HG03378 (cell line): ENCODE measurements around the gene NUDT4.
"Not testable (repeated sequence)": the region's sequence is repeated elsewhere in the genome, so short reads cannot be mapped to it uniquely, and the experiment has no call there.

Experiments
- ATAC-seq: cut with Tn5 transposase; IDR thresholded peaks from one replicate; pipeline ENCODE4 v1.9.1; 2021; ENCODE audit warnings: mild to moderate bottlenecking, moderate library complexity; ENCODE audit not compliant: unreplicated experiment

The NUDT4 gene

DNA sequence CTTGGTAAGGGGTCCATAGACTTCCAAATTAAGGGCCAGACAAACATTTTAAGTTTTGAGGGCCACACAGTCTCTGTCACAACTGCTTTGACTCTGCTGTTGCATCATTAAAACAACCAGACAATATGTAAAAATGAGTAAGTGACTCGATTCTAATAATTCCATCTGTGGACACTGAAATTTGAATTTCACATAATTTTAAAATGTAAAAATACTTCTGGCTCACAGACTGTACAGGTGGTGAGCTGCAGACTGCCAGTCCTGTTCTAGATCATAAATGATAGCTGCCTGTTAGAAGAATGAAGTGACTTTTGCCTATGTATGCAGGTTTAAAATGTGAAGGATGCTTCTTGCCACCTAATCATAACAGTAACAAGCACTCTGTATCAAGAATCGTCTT is 15.7 kb downstream of the NUDT4 start:
- ATAC-seq: no peak

DNA sequence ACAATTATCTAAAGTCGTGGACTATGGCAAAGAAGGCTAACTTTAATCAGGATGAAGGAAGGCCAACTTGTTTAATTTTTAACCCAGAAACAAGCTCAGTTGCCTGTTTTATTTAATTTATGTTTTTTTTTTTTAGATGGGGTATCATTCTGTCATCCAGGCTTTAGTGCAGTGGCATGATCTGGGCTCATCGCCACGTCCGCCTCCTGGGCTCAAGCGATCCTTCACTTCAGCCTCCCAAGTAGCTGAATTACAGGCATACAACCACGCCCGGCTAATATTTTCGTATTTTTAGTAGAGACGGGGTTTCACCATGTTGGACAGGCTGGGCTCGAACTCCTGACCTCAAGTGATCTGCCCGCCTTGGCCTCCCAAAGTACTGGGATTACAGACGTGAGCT is 19.7 kb downstream of the NUDT4 start:
- no peak for ATAC-seq

DNA sequence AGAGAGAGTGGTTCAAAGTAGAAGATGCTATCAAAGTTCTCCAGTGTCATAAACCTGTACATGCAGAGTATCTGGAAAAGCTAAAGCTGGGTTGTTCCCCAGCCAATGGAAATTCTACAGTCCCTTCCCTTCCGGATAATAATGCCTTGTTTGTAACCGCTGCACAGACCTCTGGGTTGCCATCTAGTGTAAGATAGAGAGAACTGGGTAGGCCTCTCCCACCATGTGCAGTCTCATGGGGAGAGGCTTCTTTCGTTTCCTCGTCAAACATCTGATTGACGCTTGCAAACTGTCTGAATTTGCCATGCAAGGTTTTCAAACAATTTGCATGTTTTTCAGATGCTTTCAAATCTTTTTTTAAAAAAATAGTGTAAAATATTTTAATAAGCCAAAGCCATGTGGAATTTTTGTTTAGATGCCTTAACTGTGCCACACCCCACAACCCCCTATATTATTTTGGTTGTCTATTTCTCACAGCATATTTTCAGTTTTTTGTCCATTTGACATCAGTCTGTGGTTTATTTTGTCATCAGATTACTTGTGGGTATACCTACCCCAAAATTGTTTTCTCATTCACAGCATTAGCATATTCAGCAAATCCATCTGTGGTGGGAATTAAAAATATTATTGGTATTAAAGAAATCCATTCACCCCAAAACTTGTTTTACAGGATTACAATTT is 21.6 kb downstream of the NUDT4 start:
- ATAC-seq: peak; percentile 70

DNA sequence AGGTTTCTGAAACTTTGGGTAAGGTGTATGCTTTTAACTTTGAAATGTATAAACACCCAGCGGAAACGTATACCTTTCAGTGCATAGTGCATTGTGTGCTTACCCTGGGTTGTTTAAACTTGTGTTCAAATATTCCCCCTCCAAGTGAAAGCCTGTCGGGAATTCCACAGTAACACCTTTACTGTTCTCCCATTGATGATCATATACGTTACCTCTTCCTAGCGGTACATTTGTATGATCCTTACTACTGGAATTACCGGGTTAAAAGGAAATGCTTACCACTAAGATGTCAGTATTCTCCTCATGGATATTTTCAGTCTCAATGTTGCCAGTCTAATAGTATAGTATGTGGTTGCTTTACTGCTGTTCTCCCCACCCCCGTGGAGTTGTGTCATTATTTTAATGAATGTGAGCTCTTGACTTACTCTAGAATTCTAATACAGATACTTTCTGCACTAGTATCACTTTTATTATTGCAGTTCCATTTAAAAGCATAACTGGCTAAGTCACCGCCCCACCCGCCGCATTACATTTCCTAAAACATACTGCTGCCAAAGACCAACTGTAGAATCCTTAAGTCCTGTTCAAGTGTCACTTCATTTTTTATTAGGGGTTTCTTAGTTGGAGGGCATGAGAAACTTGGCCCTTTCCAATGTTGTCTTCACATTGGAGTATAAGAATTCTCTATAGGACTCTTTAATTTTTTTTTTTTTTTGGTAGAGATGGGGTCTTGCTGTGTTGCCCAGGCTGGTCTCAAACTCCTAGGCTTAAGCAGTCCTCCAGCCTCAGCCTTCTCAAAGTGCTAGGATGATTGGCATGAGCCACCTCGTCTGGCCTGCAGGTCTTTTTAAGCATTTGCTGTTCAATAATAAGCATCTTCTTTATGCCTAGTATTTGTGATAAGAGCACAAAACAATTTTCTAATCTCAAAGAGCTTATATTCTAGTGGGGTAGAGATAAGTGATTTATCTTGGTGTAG is 24.9 kb downstream of the NUDT4 start:
- ATAC-seq: no peak

DNA sequence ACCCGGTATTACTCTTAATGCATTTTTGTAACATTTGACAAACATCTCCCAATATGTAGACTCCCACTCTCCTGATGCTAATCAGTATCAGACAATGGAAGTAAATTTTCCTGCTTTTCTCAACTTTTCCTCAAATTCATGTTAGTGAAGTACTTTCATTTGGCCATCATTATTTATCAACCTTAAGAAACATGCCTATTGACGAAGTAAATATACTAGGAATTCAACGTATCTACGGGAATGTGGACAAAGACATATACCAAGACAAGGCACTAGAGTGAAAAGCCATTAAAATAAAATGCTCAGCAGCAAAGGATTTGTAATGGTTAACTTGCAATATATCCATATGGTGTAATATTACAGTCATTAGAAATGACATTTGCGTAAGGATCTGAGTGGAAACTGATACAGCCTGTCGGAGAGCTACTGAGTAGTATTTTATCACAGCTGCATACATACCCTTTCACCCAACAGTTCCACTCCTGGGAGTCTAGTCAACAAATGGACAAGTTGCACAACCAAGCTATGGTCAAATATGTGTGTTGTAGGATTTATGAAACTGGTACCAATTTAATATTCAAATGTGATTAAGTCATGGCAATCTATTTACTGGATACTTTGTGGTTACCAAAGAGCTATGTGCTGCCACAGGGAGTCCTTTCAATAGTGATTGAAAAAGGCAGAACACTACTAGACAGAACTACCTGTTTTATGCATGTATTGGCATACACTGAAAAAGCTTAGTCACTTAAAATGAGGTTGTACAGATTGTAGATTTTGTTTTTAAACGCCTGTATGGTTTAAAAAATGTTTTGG is 26.5 kb downstream of the NUDT4 start:
- ATAC-seq: no peak

DNA sequence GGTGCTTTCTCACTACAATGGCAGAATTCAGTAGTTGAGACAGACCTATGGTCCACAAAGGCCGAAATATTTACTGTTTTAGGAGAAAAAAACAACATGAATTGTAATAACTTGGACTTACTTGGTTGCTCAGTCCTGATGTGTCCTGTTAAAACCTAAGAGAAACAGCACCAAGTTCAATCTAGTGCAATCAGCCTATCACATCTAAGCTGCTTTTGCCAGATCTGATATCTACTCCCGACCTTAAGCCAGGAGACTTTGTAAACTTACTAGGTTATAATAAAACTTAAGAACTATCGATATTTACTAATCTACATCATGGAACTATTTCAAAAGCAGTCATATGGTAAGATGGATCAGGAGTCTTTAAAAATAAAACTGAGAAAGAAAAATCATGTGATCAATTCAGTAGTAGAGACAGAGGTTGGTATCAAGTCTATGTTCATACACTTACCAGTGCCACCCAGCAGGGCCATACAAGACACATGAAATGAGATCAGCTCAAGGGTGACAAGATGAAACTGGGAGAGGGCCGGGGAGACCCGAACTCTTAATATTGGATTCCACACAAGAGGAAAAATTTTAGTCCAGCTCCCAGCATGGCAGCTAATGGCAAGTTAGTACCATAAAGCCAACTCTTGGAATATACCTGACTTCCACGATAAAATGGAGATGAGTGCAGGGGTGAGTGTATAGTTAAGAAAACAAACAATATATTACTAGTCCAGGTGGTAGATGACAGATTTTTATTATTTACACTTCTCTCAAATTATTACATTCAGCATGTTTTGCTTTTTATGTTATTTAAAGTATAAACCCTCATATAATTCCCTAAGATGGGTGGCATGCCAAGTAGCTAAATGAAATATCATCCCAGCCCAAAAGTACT is 27.5 kb downstream of the NUDT4 start:
- ATAC-seq: no peak

DNA sequence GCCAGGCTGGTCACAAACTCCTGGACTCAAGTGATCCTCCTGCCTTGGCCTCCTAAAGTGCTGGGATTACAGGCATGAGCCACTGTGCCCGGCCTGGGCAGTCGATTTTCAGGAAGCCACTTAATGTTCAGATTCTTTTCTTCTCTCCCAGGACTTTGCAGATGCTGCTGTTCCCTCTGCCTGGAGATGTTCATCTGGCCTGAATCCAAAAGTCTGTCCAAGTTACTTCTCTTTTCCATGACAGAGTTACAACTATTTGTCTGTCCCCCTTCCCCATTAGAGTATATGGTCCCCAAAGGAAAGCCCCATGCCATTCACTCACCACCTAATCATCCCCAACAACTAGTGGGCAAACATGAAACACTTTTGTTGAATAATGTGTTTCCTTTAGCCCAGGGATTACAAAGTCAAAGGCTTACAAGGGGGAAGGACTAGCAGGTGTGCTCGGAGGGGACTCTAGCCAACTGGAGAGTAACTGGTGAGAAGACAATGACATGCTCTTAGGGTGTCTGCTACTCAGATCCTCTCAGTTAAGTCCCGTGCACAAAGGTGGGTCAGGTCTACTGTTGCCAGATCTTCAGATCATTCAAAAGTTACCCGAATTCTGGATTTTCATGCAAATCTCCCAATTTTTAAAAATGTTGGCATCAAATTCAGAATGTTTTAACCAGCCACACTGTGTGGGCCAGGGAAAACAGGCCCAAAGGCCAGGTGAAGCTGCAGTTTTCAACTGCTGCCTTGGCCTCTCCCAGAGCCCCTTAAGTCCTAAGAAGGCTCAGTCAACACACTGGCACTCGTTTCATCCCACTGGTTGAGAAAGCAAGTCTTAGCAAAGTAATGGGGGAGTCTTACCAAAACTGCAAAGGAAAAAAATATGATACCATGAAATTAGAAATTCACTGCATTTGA is 29.6 kb downstream of the NUDT4 start:
- ATAC-seq: no peak

DNA sequence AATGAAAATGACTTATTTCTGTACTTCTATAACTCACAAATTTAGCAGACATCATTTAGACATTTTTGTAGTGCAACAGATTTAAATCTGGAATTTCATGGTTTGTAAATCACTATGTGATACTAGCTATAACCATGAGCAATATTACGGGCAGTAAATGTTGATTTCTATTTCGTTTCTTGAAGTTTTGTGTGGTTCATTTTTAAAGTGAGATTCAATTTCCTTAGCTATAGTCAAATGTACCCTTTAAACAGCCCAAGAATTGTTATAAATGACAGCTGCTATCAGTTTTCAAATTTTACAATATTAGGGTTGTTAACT is 30.2 kb downstream of the NUDT4 start:
- ATAC-seq: no peak

DNA sequence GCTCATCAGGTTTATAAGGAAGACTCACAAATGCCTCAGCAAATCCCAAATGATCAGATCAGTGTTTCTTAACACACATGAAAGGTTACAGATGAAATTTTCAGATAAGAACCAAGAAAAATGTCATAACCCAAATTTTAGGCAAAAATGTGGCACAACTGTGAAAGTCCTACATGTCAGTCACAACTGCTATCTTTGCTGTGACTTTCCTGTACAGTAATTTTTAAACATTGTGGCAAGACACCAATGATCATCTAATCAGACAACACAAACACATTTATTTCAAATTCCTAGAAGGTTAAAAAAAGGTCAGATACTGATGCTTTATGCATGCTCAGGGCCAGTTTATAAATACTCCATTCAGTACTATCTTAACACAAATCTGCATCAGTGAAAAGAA is 31.1 kb downstream of the NUDT4 start:
- ATAC-seq: no peak

DNA sequence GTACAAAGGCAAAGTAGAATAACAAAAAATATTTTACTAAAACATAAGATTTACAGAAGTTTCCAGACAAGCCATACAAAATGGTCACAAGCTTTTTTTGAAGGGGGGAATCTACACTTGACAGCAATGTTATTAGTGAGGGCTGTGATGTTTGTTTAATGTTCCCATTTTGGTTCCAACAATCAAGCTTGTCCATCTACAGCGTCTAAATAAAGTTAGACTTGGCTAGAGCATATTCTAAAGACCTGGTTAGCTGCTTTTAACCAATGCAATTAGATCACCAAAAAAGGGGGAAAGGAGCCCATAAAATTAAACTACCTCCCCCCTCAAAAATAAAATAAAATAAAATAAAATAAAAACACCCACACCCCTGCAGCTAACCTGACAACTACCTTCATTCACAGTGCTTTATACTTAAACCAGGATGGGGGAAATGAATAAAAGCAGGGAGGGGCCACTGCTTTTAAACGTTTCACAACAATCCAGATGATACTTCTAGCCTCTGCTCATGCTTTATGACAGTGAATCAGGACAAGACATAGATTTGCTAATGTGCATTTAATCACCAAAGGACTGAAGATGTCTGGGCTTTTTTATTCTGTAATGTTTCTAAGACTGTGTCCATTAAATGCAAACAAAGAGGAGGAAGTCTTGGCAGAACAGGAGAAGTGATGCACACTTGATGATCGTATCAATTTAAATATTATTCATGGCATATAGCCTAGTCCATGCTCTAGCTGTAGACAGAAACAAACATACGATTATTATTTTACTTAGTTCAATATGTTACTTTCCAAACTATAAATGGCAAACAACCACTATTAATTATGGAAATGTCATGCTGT is 31.8 kb downstream of the NUDT4 start:
- ATAC-seq: not testable (repeated sequence)

DNA sequence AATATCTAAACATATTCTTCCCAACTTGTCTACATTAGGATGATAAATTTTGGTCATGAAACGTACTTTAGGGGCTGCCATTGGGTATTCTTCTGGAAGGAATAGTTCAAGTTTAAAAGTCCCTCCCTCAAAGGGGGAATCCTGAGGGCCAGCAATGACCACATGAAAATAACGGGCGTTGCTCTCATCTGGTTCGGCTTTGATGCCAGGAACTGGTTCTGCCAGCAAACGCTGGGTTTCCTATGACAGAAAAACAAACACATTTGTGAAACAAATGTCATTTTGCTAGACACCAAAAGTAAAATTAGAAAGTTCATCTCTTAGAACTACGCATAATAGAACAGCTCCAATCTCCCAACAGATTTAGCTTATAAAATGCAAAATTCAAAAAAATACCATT is 33.3 kb downstream of the NUDT4 start:
- ATAC-seq: not testable (repeated sequence)

DNA sequence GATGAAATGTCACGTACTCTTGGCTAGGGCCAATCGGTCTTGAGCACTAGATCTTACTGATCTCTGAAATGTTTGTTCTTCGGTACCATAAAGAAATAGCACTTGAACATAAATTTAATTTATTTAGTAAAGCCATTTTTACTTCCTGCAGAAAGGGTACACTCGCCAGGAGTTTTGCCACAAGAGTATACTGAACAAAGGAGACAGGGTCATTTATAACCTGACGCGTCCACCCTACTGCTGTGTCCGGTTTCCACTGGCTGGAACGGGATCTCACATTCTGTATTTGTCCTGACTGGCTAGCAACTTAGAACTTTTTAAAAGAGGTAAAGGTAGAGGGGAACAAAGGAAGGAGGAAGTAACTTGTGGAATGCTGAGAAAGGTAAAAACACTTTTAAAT is 34.7 kb downstream of the NUDT4 start:
- ATAC-seq: not testable (repeated sequence)

DNA sequence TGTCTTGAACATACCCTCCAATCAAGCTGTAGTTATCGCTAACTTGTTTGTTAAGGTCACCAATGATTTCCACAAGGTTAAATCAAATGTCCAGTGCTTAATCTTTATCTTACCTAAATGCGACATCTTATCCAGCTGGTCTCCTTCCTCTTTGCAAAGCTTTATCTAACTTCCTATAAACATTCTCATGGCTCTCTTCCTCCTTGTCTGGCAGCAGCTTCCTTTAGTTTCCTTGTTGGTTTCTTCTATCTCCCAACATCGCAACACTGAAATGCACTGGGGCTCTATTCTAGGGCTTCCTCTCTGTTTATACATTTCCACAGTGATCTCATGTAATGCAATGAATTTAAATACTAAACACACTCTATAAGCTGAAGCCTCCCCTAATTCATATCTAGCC is 35.3 kb downstream of the NUDT4 start:
- no peak for ATAC-seq

DNA sequence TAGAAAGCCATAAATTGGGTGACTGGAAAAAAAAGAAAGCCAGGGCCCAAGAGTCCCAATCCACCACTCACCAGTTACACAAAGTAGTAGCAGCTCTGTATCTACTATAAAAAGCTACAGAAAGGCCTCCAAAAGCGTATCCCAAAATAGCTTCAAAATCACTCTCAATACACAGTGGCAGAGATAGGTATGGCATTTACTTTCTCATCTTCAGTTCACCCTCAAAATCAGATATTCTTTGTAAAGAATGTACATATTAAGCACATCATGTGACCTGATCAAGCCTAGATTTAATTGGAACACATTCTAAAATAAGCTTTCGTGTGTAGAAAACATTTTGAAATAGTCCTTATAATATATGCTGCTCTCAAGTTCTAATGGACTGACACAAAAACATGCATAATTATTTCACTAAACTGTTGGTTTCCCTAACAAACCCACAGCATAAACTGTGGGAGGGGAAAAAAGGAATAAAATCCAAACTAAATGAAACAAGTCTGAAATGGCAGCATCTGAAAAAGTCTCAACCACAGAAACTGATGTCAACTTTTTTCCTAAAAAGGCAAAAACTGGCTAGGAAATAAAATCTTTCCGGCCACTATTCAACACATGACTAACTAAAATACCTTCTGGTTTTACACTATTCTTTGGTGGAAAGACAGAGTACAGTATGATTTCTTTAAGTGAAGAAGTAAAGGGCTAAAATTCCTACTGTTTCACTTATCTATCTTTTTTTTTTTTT is 38.2 kb downstream of the NUDT4 start:
- ATAC-seq: no peak

DNA sequence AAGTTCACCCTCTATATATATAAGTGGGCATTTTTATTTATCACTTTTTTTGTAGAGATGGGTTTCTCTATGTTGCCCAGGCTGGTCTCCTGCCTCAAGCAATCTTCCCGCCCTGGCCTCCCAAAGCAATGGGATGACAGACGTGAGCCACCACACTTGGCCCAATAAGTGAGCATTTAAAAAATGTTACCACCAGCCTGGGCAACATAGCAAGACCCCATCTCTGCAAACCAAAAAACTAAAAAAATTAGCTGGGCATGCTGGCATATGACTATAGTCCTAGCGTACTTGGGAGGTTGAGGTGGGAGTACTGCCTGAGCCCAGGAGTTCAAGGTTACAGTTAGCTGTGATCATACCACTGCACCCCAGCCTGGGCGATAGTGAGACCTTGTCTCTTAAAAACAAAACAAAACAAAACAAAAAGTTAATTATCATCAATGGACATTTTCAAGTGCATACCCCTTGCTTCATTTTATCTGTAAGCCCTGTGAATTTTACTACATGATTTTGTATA is 40.3 kb downstream of the NUDT4 start:
- no peak for ATAC-seq

DNA sequence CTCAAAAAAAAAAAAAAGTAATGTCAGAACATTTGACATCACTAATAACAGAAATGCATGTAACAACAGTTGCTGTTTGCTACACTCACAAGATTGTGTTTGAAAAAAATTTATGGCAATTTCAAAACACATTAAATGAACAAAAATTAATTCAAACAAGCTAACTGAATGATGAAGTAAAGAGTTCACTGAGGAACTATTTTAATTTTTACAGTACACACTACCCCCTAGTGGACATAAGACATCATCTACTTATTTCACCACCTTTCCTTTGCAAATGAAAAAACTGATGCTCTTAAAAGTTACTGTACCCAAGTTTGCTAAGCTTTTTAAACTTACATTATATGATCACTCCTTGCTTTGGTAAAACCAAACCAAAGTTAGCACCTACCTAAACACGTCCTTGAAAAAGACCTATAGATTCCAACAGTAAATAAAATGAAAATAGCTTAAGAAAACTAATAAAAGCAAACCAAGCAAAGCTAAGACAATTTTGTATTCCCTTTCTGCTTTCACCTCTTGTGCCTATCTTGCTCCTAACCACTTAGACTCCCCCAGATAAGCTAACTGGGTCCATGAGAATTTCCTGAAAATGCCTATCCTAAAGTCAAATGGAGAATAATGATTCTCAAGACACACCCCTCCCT is 41.8 kb downstream of the NUDT4 start:
- ATAC-seq: no peak

DNA sequence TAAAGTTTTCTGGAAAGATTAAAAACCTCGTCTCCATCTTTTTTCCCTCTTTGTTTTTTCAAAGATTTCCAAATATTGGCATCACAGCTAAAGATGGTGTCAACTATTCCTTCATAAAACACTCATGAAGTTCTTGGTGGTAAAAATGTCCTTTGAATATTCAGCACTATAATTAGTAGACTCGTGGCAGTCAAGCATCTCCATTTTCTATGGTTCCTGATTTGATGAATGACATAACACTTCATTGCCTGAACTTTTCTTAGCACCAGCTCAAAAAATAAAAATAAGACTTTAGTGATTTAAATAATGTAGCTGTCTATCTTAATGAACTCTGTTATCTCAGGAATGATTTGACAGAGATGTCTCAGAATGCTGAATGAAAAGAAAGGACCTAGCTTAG is 44.3 kb downstream of the NUDT4 start:
- no peak for ATAC-seq
